OCI-LY1 (cell line): ENCODE measurements around the gene SPOP.

Experiments used
- H2AFZ ChIP-seq: fragments of 200-600 bp; sonication (generic), shearing (Covaris generic); 2 replicates; pipeline ENCODE4 v1.6.0; 2014; ENCODE audit warnings: antibody characterized with exemption, mild to moderate bottlenecking, low read length
- H3F3A ChIP-seq: fragments of 200-600 bp; sonication (generic), shearing (Covaris generic); 2 replicates; pipeline ENCODE4 v1.6.0; 2014; ENCODE audit warnings: mild to moderate bottlenecking, antibody characterized with exemption, low read length, moderate library complexity; ENCODE audit not compliant: insufficient read depth
- H3K27ac ChIP-seq: fragments of 200-600 bp; sonication (generic); 2 replicates; pipeline ENCODE4 v1.5.1; 2014; ENCODE audit warnings: low read length, mixed run types, mild to moderate bottlenecking, low read depth; ENCODE audit not compliant: poor library complexity, severe bottlenecking
- H3K27me3 ChIP-seq: fragments of 200-600 bp; sonication (generic); 2 replicates; pipeline ENCODE4 v1.6.0; 2014; ENCODE audit warnings: antibody characterized with exemption, mild to moderate bottlenecking, low read length, moderate library complexity; ENCODE audit not compliant: insufficient read depth
- H3K36me3 ChIP-seq: fragments of 200-600 bp; sonication (generic); 2 replicates; pipeline ENCODE4 v1.6.1; 2014; ENCODE audit warnings: mild to moderate bottlenecking, antibody characterized with exemption, low read length, moderate library complexity, mixed read lengths; ENCODE audit not compliant: insufficient read depth
- H3K4me1 ChIP-seq: fragments of 200-600 bp; sonication (generic); 2 replicates; pipeline ENCODE4 v1.5.1; 2014; ENCODE audit warnings: mild to moderate bottlenecking, low read length, moderate library complexity; ENCODE audit not compliant: insufficient read depth, severe bottlenecking
- H3K4me2 ChIP-seq: fragments of 200-600 bp; sonication (generic), shearing (Covaris generic); 2 replicates; pipeline ENCODE4 v1.6.1; 2014; ENCODE audit warnings: low read length
- H3K4me3 ChIP-seq: fragments of 200-600 bp; sonication (generic); 2 replicates; pipeline ENCODE4 v1.5.1; 2014; ENCODE audit warnings: low read length, low read depth, mild to moderate bottlenecking, mixed read lengths; ENCODE audit not compliant: poor library complexity, severe bottlenecking
- H3K79me2 ChIP-seq: fragments of 200-600 bp; shearing (Covaris generic); 2 replicates; pipeline ENCODE4 v1.6.1; 2016; ENCODE audit warnings: mixed run types, low read length, mixed read lengths; ENCODE audit not compliant: insufficient read depth
- H3K9ac ChIP-seq: fragments of 200-600 bp; sonication (generic), shearing (Covaris generic); 2 replicates; pipeline ENCODE4 v1.6.1; 2014; ENCODE audit warnings: mild to moderate bottlenecking, low read length, mixed read lengths
- H3K9me2 ChIP-seq: fragments of 200-600 bp; sonication (generic), shearing (Covaris generic); 2 replicates; pipeline ENCODE4 v1.6.1; 2014; ENCODE audit warnings: low read depth, mild to moderate bottlenecking, low read length, mixed read lengths
- H3K9me3 ChIP-seq: fragments of 200-600 bp; shearing (Covaris generic); 2 replicates; pipeline ENCODE4 v1.6.1; 2014; ENCODE audit warnings: low read length, mixed read lengths
- H4K20me1 ChIP-seq: fragments of 200-600 bp; sonication (generic), shearing (Covaris generic); 2 replicates; pipeline ENCODE4 v1.6.0; 2016; ENCODE audit warnings: mild to moderate bottlenecking, low read length; ENCODE audit not compliant: insufficient read depth
- EZH2 ChIP-seq: fragments of 200-600 bp; sonication (generic), shearing (Covaris generic); IDR thresholded peaks from 2 replicates; pipeline ENCODE4 v1.8.0; 2017; ENCODE audit warnings: borderline replicate concordance, mixed run types, mild to moderate bottlenecking, antibody characterized with exemption, low read length, moderate library complexity, mixed read lengths
- TF ChIP-seq, protein P1 (sequence below): fragments of 200-600 bp; sonication (generic), shearing (Covaris generic); IDR thresholded peaks from 2 replicates; pipeline ENCODE4 v1.5.1; 2017; ENCODE audit warnings: mild to moderate bottlenecking, antibody characterized with exemption, low read length, moderate library complexity, mixed read lengths

Gene SPOP

DNA sequence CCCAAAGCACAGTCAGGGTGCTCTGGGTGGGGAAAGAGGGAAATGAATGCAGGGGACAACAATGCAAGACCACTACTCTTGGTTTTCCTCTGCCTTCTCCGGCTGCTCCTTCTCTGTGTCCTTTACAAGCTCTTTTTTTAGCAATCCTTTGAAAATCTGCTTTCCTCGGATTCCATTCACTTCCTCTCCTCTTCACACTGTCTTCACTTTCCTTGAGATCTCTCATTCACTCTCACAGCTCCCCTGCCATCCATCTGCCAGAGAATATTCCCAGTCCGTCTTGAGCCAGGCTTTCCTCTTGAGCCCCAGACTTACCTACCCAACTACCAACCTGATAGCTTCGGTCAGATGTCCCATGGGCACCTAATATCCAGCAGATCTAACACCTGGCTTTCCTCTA lies 11.0 kb upstream of the SPOP start:
- no peak overlapping the region for H3K4me3 ChIP-seq
- TF ChIP-seq EZH2, result no peak
- TF ChIP-seq, protein P1, sequence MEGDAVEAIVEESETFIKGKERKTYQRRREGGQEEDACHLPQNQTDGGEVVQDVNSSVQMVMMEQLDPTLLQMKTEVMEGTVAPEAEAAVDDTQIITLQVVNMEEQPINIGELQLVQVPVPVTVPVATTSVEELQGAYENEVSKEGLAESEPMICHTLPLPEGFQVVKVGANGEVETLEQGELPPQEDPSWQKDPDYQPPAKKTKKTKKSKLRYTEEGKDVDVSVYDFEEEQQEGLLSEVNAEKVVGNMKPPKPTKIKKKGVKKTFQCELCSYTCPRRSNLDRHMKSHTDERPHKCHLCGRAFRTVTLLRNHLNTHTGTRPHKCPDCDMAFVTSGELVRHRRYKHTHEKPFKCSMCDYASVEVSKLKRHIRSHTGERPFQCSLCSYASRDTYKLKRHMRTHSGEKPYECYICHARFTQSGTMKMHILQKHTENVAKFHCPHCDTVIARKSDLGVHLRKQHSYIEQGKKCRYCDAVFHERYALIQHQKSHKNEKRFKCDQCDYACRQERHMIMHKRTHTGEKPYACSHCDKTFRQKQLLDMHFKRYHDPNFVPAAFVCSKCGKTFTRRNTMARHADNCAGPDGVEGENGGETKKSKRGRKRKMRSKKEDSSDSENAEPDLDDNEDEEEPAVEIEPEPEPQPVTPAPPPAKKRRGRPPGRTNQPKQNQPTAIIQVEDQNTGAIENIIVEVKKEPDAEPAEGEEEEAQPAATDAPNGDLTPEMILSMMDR, result no peak
- no peak overlapping the region for H3K9ac ChIP-seq
- no peak overlapping the region for H2AFZ ChIP-seq
- H3K4me2 ChIP-seq, result no peak overlapping the region
- no peaks in the 10 kb centered on the region for H3F3A ChIP-seq
- H3K27ac ChIP-seq, result no peak overlapping the region
- no peaks in the 10 kb centered on the region for H3K27me3 ChIP-seq
- H3K36me3 ChIP-seq, result no peaks in the 10 kb centered on the region
- H3K9me3 ChIP-seq, result no peaks in the 10 kb centered on the region
- peaks cover 8% of the 10 kb centered on the region for H3K4me1 ChIP-seq
- H3K79me2 ChIP-seq, result no peaks in the 10 kb centered on the region
- H4K20me1 ChIP-seq, result no peaks in the 10 kb centered on the region
- H3K9me2 ChIP-seq, result no peaks in the 10 kb centered on the region

DNA sequence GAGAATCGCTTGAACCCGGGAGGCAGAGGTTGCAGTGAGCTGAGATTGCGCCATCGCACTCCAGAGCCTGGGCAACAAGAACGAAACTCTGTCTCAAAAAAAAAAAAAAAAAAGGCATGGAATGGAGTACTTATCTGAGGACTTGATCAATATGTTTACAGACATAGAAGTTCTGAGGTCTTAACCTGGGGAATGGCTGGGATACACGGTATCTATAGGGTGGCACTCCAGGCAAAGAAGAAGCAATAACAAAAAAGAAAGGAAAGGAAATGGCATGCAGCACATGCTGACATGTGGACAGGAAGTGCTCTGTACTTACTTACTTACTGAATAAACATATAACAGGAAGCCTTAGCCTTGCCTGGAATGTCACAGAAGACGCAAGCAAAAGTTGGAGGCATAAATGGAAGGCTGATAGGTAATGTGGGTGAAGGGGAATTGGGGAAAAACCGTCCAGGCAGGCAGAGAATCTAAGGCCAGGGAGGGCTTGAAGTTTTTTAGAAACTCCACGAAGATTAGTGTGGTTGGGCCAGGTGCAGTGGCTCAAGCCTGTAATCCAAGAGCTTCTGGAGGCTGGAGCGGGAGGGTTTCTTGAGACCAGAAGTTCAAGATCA lies 10.1 kb upstream of the SPOP start:
- no peak overlapping the region for H3K4me3 ChIP-seq
- no peaks in the 10 kb centered on the region for H3K9me3 ChIP-seq
- H3K9ac ChIP-seq, result no peak overlapping the region
- H3K4me1 ChIP-seq, result peaks cover 8% of the 10 kb centered on the region
- H3F3A ChIP-seq, result no peaks in the 10 kb centered on the region
- no peaks in the 10 kb centered on the region for H3K27me3 ChIP-seq
- H4K20me1 ChIP-seq, result no peaks in the 10 kb centered on the region
- no peak overlapping the region for H2AFZ ChIP-seq
- no peaks in the 10 kb centered on the region for H3K36me3 ChIP-seq
- TF ChIP-seq, protein P1, result no peak
- no peak for TF ChIP-seq EZH2
- no peaks in the 10 kb centered on the region for H3K79me2 ChIP-seq
- no peak overlapping the region for H3K4me2 ChIP-seq
- no peak overlapping the region for H3K27ac ChIP-seq
- H3K9me2 ChIP-seq, result no peaks in the 10 kb centered on the region

DNA sequence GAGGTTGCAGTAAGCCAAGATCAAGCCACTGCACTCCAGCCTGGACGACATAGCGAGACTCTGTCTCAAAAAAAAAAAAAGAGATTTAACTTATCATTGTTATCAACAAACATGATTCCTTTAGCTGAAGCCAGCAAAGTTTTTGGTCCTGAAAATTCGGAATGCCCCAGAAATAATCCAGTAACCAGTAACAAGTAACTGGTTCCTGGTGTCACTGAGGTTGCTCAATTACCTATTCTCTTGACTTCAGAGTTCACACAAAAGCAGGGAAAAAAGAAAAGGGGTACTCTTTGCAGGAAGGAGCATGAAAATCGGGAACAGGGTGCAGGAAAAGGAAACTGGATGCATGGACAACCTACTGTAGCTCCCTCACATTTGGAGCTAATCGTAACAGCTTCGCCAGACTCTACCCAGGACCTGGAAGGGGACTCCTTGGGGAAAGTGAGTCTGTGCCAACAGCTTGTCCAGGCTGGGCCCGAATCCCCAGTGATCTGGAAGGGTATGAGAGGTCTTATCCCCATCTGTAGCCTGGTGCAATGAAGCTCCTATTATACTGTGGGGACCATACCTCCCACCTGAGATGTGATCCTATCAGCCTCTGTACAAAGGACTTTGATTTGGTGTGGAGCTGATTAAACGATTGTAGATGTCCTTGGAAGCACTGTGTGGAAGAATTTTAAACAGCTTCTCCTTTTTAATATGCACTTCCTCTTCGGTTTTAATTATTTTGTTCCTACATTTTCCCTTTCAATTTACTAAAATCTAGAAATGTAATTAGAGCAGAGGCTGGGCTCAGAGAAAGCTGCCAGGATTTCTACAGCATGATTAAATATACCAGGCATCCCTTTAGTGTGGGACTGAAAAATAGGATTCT lies 3.4 kb upstream of the SPOP start:
- Histone ChIP-seq H4K20me1 (no peaks in the 10 kb centered on the region), H3K9ac (no peak overlapping the region), H3K9me3 (no peaks in the 10 kb centered on the region), H3K27me3 (no peaks in the 10 kb centered on the region), H3K27ac (no peak overlapping the region), H3K4me2 (no peak overlapping the region), H3K79me2 (peaks cover 6% of the 10 kb centered on the region; the same call in 1 of the 2 replicates), H3K4me3 (no peak overlapping the region), H3K36me3 (no peaks in the 10 kb centered on the region), H3K4me1 (peaks cover 8% of the 10 kb centered on the region), H3K9me2 (no peaks in the 10 kb centered on the region), H3F3A (peaks cover 5% of the 10 kb centered on the region; the same call in 1 of the 2 replicates), H2AFZ (no peak overlapping the region)
- TF ChIP-seq, protein P1, result no peak
- no peak for TF ChIP-seq EZH2
